KMS-11 (cell line): Measurements from ENCODE around the gene RFLNA.

Source experiments
- H2AFZ ChIP-seq: fragments of 200-600 bp; sonication (generic); 2 replicates; pipeline ENCODE4 v1.6.1; 2016; ENCODE audit warnings: antibody characterized with exemption, mixed run types, low read depth
- H3K27ac ChIP-seq: fragments of 200-600 bp; sonication (generic); 2 replicates; pipeline ENCODE4 v1.6.1; 2016; ENCODE audit warnings: mild to moderate bottlenecking, mixed run types
- H3K27me3 ChIP-seq: fragments of 200-600 bp; sonication (generic); 2 replicates; pipeline ENCODE4 v1.6.1; 2017; ENCODE audit warnings: mild to moderate bottlenecking, low read depth, mixed run types, moderate library complexity; ENCODE audit not compliant: insufficient read depth
- H3K36me3 ChIP-seq: fragments of 200-600 bp; sonication (generic); 2 replicates; pipeline ENCODE4 v1.6.1; 2017; ENCODE audit warnings: mild to moderate bottlenecking, mixed run types; ENCODE audit not compliant: insufficient read depth
- H3K4me1 ChIP-seq: fragments of 200-600 bp; sonication (generic); 2 replicates; pipeline ENCODE4 v1.6.1; 2016; ENCODE audit warnings: mild to moderate bottlenecking, low read depth, mixed run types; ENCODE audit not compliant: poor library complexity, severe bottlenecking
- H3K4me2 ChIP-seq: fragments of 200-600 bp; sonication (generic); 2 replicates; pipeline ENCODE4 v1.7.0; 2016; ENCODE audit warnings: mild to moderate bottlenecking, mixed run types
- H3K4me3 ChIP-seq: fragments of 200-600 bp; sonication (generic); IDR thresholded peaks from 2 replicates; pipeline ENCODE4 v1.6.1; 2017; ENCODE audit warnings: low read depth, low read length, mixed read lengths; ENCODE audit not compliant: insufficient read depth
- H3K79me2 ChIP-seq: fragments of 200-600 bp; sonication (generic); 2 replicates; pipeline ENCODE4 v1.6.1; 2016; ENCODE audit warnings: low read depth, mixed run types; ENCODE audit not compliant: insufficient read depth
- H3K9ac ChIP-seq: fragments of 200-600 bp; sonication (generic); 2 replicates; pipeline ENCODE4 v1.6.1; 2016; ENCODE audit warnings: mild to moderate bottlenecking, mixed run types
- H4K20me1 ChIP-seq: fragments of 200-600 bp; sonication (generic); 2 replicates; pipeline ENCODE4 v1.6.1; 2016; ENCODE audit warnings: mild to moderate bottlenecking, mixed run types; ENCODE audit not compliant: insufficient read depth
- TF ChIP-seq, protein P1 (sequence below): fragments of 200-600 bp; sonication (generic); conservative IDR thresholded peaks from 2 replicates; pipeline ENCODE4 v1.6.1; 2017; ENCODE audit warnings: low read depth, mild to moderate bottlenecking, antibody characterized with exemption, low read length, moderate library complexity, mixed read lengths

RFLNA gene

DNA sequence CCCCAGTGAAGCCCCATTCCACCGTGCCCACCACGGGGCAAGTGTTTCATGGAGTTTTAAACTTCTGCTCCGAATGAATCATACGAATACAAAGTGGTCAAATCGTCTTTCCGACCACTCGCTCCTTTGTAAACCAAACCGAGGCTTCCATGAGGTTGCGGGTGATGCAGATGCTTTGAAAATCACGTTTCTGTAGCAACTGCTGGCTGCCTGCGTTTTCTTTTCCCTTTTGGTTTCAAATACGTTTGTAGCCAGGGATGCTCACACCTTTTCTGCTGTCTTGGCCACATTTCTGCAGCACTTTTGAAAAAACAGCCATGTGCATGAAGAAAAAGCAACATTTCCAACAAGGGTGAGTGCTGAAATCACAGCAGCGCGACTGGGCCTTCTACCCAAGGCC is 33.7 kb downstream of the RFLNA start:
- H3K9ac ChIP-seq: no peak overlapping the region

DNA sequence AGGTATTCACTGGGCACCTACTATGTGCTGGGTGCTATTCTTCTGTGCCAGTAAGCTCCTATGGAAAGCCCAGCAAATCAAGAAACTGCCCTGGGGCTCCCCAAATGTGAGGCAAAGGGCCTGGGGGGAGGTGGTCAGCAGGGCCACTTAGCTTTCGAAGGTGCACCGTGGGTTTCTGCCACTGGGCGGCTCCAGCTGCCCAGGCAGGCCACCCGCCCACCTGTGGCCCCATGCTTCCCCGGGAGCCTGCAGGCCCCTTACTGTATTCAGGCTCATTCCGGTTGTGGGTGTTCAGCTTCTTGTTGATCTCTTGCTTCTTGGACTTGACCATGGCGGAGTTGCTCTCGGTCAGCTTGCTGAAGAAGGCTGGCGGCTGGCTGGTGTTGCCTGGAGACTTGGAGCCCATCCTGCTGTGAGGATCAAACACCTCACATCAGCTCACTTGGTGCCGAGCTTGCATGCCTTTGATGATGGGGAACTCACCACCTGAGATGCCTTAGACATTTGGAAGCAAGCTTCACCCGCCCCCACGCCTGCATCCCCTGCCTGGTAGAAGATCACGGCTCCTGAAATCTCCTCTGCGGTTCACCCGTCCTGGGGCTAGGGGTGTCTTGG is 37.3 kb downstream of the RFLNA start:
- no peak overlapping the region for H3K4me3 ChIP-seq
- H3K4me2 ChIP-seq: no peak overlapping the region
- no peak overlapping the region for H3K27ac ChIP-seq
- no peaks in the 10 kb centered on the region for H3K79me2 ChIP-seq
- no peaks in the 10 kb centered on the region for H4K20me1 ChIP-seq
- H3K4me1 ChIP-seq: no peaks in the 10 kb centered on the region
- H3K36me3 ChIP-seq: no peaks in the 10 kb centered on the region
- no peak overlapping the region for H3K9ac ChIP-seq
- H2AFZ ChIP-seq: no peak overlapping the region
- H3K27me3 ChIP-seq: no peaks in the 10 kb centered on the region
- TF ChIP-seq, protein P1, sequence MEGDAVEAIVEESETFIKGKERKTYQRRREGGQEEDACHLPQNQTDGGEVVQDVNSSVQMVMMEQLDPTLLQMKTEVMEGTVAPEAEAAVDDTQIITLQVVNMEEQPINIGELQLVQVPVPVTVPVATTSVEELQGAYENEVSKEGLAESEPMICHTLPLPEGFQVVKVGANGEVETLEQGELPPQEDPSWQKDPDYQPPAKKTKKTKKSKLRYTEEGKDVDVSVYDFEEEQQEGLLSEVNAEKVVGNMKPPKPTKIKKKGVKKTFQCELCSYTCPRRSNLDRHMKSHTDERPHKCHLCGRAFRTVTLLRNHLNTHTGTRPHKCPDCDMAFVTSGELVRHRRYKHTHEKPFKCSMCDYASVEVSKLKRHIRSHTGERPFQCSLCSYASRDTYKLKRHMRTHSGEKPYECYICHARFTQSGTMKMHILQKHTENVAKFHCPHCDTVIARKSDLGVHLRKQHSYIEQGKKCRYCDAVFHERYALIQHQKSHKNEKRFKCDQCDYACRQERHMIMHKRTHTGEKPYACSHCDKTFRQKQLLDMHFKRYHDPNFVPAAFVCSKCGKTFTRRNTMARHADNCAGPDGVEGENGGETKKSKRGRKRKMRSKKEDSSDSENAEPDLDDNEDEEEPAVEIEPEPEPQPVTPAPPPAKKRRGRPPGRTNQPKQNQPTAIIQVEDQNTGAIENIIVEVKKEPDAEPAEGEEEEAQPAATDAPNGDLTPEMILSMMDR: no peak

More for the DNA sequence above, 33.7 kb downstream of the RFLNA start:
- H4K20me1 ChIP-seq: no peaks in the 10 kb centered on the region
- H3K4me2 ChIP-seq: no peak overlapping the region
- no peaks in the 10 kb centered on the region for H3K4me1 ChIP-seq
- H3K27ac ChIP-seq: no peak overlapping the region
- H3K36me3 ChIP-seq: no peaks in the 10 kb centered on the region
- no peaks in the 10 kb centered on the region for H3K79me2 ChIP-seq
- TF ChIP-seq, protein P1: no peak
- H3K27me3 ChIP-seq: no peaks in the 10 kb centered on the region
- H2AFZ ChIP-seq: no peak overlapping the region
- H3K4me3 ChIP-seq: no peak overlapping the region

DNA sequence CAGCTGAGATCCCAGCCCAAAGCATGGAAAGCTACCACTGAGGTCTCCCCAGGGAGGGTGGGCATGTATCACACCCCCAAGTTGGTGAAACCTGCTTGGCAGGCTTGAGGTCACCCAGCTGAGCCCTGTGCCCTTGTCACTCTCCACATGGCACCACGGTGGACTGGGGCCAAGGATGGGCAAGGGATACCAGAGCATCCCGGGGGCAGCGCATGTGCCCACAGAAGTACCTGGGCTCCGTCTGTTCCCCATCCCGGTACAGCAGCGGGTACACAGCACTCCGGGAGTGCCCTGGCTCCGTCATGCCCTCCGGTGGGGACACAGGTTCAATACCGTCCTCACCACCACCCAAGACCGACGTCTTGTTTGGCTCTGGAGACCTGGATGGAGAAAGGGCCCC is 38.0 kb downstream of the RFLNA start:
- Histone ChIP-seq H3K4me2 (no peak overlapping the region), H3K9ac (no peak overlapping the region), H4K20me1 (no peaks in the 10 kb centered on the region), H3K79me2 (no peaks in the 10 kb centered on the region), H3K4me1 (no peaks in the 10 kb centered on the region), H3K4me3 (no peak overlapping the region), H3K27ac (no peak overlapping the region), H2AFZ (no peak overlapping the region), H3K27me3 (no peaks in the 10 kb centered on the region), H3K36me3 (no peaks in the 10 kb centered on the region)
- TF ChIP-seq, protein P1: no peak

DNA sequence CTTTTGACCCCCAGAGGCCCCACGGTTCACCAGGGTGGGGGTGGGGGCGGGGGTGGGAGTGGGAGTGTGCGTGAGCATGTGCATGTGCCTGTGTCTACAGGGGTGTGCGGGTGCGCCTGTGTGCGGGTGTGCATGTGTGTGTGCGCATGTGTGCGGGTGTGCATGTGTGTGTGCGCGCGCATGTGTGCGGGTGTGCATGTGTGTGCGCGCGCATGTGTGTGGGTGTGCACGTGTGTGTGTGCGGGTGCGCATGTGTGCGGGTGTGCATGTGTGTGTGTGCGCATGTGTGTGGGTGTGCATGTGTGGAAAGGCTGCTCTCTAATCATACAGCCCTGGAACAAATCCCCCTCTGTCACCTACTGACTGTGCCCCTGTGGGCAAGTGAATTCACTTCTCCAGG is 38.8 kb downstream of the RFLNA start:
- no peaks in the 10 kb centered on the region for H3K79me2 ChIP-seq
- H2AFZ ChIP-seq: no peak overlapping the region
- TF ChIP-seq, protein P1: no peak
- no peak overlapping the region for H3K9ac ChIP-seq
- H3K36me3 ChIP-seq: no peaks in the 10 kb centered on the region
- H3K27me3 ChIP-seq: no peaks in the 10 kb centered on the region
- H4K20me1 ChIP-seq: no peaks in the 10 kb centered on the region
- no peak overlapping the region for H3K27ac ChIP-seq
- no peak overlapping the region for H3K4me3 ChIP-seq
- H3K4me2 ChIP-seq: no peak overlapping the region
- no peaks in the 10 kb centered on the region for H3K4me1 ChIP-seq
